NCI-H2171 treated with DMSO at 0.1 percent for 48 hours (cell line): Measurements from ENCODE around the gene ATG7.

Experiments
- DNase-seq: peaks from one replicate; lab custom pipeline; 2025; lab: John Stamatoyannopoulos, UW

ATG7 gene

GRCh38 chr3:11356269-11356668 lies 84.1 kb downstream of the ATG7 start:
- no peak for DNase-seq

GRCh38 chr3:11362600-11362999 lies 90.4 kb downstream of the ATG7 start:
- DNase-seq, result no peak

- DNase-seq, result no peak
Observed at GRCh38 chr3:11363715-11364114, 91.5 kb downstream of the ATG7 start.

- no peak for DNase-seq
Observed at GRCh38 chr3:11364181-11364580, 92.0 kb downstream of the ATG7 start.

GRCh38 chr3:11367143-11367693 lies 95.0 kb downstream of the ATG7 start:
- DNase-seq, result no peak

- DNase-seq, result no peak
Observed at GRCh38 chr3:11370191-11370590, 98.0 kb downstream of the ATG7 start.

GRCh38 chr3:11370966-11371365 lies 98.8 kb downstream of the ATG7 start:
- no peak for DNase-seq

GRCh38 chr3:11371747-11372146 lies 99.5 kb downstream of the ATG7 start:
- no peak for DNase-seq

GRCh38 chr3:11373235-11373634 lies 101.0 kb downstream of the ATG7 start:
- DNase-seq, result no peak

GRCh38 chr3:11373654-11374053 lies 101.5 kb downstream of the ATG7 start:
- no peak for DNase-seq

GRCh38 chr3:11375333-11376088 lies 103.3 kb downstream of the ATG7 start:
- no peak for DNase-seq

GRCh38 chr3:11377719-11378118 lies 105.5 kb downstream of the ATG7 start:
- no peak for DNase-seq

GRCh38 chr3:11379238-11379823 lies 107.1 kb downstream of the ATG7 start:
- peak; percentile 48 for DNase-seq

- no peak for DNase-seq
Observed at GRCh38 chr3:11379824-11380701, 107.9 kb downstream of the ATG7 start.

- DNase-seq, result no peak
Observed at GRCh38 chr3:11381141-11381540, 108.9 kb downstream of the ATG7 start.

GRCh38 chr3:11381563-11381962 lies 109.4 kb downstream of the ATG7 start:
- no peak for DNase-seq

GRCh38 chr3:11382146-11382745 lies 110.0 kb downstream of the ATG7 start:
- no peak for DNase-seq

GRCh38 chr3:11384074-11384473 lies 111.9 kb downstream of the ATG7 start:
- DNase-seq, result peak; percentile 65

- no peak for DNase-seq
Observed at GRCh38 chr3:11385326-11385725, 113.1 kb downstream of the ATG7 start.

GRCh38 chr3:11385891-11386290 lies 113.7 kb downstream of the ATG7 start:
- DNase-seq, result no peak

- DNase-seq, result no peak
Observed at GRCh38 chr3:11386465-11387113, 114.4 kb downstream of the ATG7 start.
